Measurements from ENCODE around the gene HMGCL.

DNA sequence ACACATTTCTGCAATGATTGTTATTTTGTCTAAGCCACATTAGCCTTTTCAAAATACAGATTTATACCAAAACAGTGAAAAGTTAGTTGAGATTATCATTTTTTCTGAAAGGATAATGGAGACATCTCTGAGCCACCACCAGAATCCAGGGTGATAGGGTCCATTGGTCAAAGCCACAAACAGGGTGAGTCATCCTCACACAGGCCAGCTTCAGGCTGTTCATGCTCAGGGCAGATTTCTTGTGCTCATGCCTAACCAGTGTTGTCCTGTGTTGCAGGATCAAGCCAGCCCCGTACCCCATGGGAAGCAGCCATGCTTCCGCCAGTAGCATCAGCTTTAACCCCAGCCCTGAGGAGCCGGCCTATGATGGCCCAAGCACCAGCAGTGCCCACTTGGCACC, 68.6 kb downstream of the HMGCL start:
- TF ChIP-seq BACH2 (CRISPR knock-in tag; IDR thresholded peaks at IDR 0.05; ENCODE audit: borderline replicate concordance) = no peak
- TF ChIP-seq OSR1 (CRISPR knock-in tag; IDR thresholded peaks at IDR 0.05) = no peak
- TF ChIP-seq CREB5 (CRISPR knock-in tag; IDR thresholded peaks at IDR 0.05; ENCODE audit: low read depth) = no peak
- TF ChIP-seq PATZ1 (CRISPR knock-in tag; IDR thresholded peaks at IDR 0.05; ENCODE audit: borderline replicate concordance) = no peak
- TF ChIP-seq TOX (CRISPR knock-in tag; IDR thresholded peaks at IDR 0.05; ENCODE audit: borderline replicate concordance) = no peak
- no peak for TF ChIP-seq RARB (CRISPR knock-in tag; IDR thresholded peaks at IDR 0.05)
- TF ChIP-seq ZC3H10 (CRISPR knock-in tag; IDR thresholded peaks at IDR 0.05) = no peak
